ENCODE data around the gene USF2.

DNA sequence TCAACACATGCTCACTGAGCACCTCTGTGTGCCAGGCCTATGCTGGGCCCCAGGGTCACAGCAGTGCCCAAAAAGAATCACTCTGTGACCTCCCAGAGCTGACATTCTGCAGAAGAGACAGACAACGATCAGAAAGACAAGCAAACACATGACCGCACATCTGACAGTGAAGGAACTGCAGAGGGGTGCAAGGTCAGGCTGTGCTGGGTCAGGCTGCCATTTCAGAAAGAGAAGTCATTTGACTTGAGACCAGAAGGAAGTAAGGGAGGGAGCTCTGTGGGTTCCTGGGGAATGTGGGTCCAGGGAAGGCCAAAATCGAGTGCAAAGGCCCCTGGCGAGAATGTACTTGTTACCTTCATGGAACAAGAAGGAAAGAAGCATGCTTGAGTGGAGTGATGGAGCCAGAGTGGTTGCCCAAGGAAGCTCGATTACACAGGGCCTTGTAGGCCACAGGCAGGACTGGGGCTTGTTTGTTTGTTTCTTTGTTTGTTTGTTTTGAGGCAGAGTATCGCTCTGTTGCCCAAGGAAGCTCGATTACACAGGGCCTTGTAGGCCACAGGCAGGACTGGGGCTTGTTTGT is 48.8 kb downstream of the USF2 start:
- TF ChIP-seq POLR2A (IDR thresholded peaks at IDR 0.05), result no peak
- TF ChIP-seq, protein P1, sequence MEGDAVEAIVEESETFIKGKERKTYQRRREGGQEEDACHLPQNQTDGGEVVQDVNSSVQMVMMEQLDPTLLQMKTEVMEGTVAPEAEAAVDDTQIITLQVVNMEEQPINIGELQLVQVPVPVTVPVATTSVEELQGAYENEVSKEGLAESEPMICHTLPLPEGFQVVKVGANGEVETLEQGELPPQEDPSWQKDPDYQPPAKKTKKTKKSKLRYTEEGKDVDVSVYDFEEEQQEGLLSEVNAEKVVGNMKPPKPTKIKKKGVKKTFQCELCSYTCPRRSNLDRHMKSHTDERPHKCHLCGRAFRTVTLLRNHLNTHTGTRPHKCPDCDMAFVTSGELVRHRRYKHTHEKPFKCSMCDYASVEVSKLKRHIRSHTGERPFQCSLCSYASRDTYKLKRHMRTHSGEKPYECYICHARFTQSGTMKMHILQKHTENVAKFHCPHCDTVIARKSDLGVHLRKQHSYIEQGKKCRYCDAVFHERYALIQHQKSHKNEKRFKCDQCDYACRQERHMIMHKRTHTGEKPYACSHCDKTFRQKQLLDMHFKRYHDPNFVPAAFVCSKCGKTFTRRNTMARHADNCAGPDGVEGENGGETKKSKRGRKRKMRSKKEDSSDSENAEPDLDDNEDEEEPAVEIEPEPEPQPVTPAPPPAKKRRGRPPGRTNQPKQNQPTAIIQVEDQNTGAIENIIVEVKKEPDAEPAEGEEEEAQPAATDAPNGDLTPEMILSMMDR (IDR thresholded peaks at IDR 0.05), result no peak

Measured in thyroid gland (tissue), 4 donors.